Cerebellar cortex (tissue), 1 donor: ENCODE data around the gene NRN1L.
A peak's percentile ranks its signal among the peaks of the same experiment; 100 is the strongest.

Source experiments
- DNase-seq: peaks from one replicate; pipeline ENCODE4 v3.0.0-alpha.2; 2015; ENCODE audit warnings: low spot score

Gene NRN1L

DNA sequence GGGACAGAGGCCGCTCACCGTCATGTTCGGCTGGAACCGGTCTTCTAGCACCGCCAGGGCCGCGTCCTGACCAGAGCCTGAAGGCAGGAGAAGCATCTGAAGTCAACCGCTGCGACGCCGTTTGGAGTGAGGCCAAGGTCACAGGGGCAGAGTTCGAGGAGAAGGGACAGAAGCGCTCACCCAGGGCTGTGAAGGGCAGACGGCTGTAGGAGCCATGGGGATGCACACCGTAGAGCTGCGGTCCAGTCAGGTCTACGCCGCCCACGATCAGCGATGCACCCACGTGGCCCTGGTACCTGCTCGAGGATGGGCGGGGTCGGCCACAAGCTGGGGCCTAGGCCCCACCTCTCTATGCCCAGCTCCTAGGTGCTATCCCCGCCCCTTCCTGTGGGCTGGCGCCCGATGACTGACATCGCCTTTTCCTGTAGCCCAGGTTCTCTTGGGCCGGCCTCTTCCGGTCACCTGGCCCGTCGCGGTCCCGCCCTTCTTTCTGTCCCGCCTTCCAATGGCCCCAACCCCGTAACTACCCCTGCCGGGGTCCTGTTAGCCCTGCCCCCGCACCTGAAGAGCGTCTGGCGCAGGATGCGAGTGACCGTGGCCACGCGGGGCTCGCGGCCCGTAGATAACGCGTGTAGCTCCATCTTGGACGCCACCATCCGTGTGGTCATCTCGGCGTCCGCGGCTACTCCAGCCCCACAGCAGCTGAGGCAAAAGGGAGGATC is 50.9 kb downstream of the NRN1L start:
- DNase-seq: peak; percentile 99
